ENCODE results near the gene WBP11. TPM values are rescaled to one million over a fixed set of nuclear protein-coding genes. Genes with fewer than 3 reads are reported as not detected.

The WBP11 gene
- total and polyA plus RNA-seq, 2 of the 13 experiments (the other 11 are each of a cell fraction or from before 2014, with no cell fraction given): 7.6 to 31.0 TPM

DNA sequence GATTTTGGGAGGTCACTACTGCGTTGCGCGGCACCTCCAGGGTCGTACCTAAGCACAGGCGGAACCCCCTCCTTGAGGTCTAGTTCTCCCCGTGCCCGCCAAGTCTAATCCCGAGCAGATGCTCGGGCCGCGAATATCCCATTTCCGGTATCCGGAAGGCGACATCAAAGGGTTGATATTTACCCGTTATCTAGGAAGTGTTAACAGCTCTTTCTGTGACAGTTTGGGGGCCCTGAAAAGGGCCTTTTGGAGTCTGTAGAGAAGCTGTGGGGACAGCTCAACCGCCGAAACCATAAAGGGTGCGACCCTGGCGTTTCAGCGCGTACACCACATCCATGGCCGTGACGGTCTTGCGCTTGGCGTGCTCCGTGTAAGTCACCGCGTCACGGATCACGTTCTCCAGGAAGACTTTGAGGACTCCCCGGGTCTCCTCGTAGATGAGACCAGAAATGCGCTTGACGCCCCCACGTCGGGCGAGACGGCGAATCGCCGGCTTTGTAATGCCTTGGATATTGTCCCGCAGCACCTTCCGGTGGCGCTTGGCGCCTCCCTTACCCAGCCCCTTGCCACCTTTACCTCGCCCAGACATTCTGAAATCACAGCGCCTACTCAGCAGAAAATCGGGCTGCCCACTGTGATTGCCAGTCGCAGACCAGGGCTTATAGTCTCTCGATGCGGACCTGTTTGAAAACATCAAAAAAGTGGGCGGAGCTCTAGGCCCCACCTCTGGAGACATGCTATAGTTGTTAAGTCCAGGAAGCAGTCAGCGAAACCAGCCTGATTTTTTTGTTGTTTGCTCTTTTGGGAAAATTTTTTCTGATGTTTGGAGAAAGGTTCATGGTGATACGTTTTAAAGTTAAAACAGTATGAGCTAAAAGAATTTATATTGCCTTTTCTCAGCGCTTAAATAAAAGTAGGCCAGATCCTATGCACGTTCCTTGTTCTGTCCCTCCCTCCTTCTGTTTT, 32.5 kb downstream of the WBP11 start (continued):
- TF ChIP-seq, protein P1, sequence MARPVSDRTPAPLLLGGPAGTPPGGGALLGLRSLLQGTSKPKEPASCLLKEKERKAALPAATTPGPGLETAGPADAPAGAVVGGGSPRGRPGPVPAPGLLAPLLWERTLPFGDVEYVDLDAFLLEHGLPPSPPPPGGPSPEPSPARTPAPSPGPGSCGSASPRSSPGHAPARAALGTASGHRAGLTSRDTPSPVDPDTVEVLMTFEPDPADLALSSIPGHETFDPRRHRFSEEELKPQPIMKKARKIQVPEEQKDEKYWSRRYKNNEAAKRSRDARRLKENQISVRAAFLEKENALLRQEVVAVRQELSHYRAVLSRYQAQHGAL (CRISPR knock-in tag; IDR thresholded peaks at IDR 0.05; ENCODE audit: not compliant biosample characterization): peak; percentile 51
- TF ChIP-seq, protein P2, sequence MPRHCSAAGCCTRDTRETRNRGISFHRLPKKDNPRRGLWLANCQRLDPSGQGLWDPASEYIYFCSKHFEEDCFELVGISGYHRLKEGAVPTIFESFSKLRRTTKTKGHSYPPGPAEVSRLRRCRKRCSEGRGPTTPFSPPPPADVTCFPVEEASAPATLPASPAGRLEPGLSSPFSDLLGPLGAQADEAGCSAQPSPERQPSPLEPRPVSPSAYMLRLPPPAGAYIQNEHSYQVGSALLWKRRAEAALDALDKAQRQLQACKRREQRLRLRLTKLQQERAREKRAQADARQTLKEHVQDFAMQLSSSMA (CRISPR knock-in tag; IDR thresholded peaks at IDR 0.05): peak; percentile 15; the same call in 1 of the 2 replicates
- TF ChIP-seq KDM5A (IDR thresholded peaks at IDR 0.05; ENCODE audit: borderline replicate concordance, low read length): no peak; the same call in 1 of the 2 replicates
- no peak for TF ChIP-seq ZIK1 (CRISPR knock-in tag; IDR thresholded peaks at IDR 0.05; ENCODE audit: borderline replicate concordance, low read depth)
- TF ChIP-seq MIXL1 (CRISPR knock-in tag; IDR thresholded peaks at IDR 0.05): peak; percentile 71
- no peak for TF ChIP-seq SRSF4 (IDR thresholded peaks at IDR 0.05; ENCODE audit: low read depth, low read length, poor library complexity, severe bottlenecking)
- peak; percentile 66; the same call in 1 of the 2 replicates for TF ChIP-seq TMF1 (CRISPR knock-in tag; IDR thresholded peaks at IDR 0.05; ENCODE audit: low read depth)
- TF ChIP-seq, protein P3, sequence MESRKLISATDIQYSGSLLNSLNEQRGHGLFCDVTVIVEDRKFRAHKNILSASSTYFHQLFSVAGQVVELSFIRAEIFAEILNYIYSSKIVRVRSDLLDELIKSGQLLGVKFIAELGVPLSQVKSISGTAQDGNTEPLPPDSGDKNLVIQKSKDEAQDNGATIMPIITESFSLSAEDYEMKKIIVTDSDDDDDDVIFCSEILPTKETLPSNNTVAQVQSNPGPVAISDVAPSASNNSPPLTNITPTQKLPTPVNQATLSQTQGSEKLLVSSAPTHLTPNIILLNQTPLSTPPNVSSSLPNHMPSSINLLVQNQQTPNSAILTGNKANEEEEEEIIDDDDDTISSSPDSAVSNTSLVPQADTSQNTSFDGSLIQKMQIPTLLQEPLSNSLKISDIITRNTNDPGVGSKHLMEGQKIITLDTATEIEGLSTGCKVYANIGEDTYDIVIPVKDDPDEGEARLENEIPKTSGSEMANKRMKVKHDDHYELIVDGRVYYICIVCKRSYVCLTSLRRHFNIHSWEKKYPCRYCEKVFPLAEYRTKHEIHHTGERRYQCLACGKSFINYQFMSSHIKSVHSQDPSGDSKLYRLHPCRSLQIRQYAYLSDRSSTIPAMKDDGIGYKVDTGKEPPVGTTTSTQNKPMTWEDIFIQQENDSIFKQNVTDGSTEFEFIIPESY (CRISPR knock-in tag; IDR thresholded peaks at IDR 0.05): peak; percentile 44; the same call in 1 of the 2 replicates
- TF ChIP-seq, protein P4, sequence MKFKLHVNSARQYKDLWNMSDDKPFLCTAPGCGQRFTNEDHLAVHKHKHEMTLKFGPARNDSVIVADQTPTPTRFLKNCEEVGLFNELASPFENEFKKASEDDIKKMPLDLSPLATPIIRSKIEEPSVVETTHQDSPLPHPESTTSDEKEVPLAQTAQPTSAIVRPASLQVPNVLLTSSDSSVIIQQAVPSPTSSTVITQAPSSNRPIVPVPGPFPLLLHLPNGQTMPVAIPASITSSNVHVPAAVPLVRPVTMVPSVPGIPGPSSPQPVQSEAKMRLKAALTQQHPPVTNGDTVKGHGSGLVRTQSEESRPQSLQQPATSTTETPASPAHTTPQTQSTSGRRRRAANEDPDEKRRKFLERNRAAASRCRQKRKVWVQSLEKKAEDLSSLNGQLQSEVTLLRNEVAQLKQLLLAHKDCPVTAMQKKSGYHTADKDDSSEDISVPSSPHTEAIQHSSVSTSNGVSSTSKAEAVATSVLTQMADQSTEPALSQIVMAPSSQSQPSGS (CRISPR knock-in tag; IDR thresholded peaks at IDR 0.05): peak; percentile 74; the same call in 1 of the 2 replicates
- TF ChIP-seq EEA1 (CRISPR knock-in tag; IDR thresholded peaks at IDR 0.05; ENCODE audit: borderline replicate concordance): no peak
- TF ChIP-seq, protein P5, sequence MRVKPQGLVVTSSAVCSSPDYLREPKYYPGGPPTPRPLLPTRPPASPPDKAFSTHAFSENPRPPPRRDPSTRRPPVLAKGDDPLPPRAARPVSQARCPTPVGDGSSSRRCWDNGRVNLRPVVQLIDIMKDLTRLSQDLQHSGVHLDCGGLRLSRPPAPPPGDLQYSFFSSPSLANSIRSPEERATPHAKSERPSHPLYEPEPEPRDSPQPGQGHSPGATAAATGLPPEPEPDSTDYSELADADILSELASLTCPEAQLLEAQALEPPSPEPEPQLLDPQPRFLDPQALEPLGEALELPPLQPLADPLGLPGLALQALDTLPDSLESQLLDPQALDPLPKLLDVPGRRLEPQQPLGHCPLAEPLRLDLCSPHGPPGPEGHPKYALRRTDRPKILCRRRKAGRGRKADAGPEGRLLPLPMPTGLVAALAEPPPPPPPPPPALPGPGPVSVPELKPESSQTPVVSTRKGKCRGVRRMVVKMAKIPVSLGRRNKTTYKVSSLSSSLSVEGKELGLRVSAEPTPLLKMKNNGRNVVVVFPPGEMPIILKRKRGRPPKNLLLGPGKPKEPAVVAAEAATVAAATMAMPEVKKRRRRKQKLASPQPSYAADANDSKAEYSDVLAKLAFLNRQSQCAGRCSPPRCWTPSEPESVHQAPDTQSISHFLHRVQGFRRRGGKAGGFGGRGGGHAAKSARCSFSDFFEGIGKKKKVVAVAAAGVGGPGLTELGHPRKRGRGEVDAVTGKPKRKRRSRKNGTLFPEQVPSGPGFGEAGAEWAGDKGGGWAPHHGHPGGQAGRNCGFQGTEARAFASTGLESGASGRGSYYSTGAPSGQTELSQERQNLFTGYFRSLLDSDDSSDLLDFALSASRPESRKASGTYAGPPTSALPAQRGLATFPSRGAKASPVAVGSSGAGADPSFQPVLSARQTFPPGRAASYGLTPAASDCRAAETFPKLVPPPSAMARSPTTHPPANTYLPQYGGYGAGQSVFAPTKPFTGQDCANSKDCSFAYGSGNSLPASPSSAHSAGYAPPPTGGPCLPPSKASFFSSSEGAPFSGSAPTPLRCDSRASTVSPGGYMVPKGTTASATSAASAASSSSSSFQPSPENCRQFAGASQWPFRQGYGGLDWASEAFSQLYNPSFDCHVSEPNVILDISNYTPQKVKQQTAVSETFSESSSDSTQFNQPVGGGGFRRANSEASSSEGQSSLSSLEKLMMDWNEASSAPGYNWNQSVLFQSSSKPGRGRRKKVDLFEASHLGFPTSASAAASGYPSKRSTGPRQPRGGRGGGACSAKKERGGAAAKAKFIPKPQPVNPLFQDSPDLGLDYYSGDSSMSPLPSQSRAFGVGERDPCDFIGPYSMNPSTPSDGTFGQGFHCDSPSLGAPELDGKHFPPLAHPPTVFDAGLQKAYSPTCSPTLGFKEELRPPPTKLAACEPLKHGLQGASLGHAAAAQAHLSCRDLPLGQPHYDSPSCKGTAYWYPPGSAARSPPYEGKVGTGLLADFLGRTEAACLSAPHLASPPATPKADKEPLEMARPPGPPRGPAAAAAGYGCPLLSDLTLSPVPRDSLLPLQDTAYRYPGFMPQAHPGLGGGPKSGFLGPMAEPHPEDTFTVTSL (CRISPR knock-in tag; IDR thresholded peaks at IDR 0.05; ENCODE audit: borderline replicate concordance): peak; percentile 5; the same call in 1 of the 2 replicates
- TF ChIP-seq ZNF235 (CRISPR knock-in tag; IDR thresholded peaks at IDR 0.05; ENCODE audit: borderline replicate concordance): no peak
- no peak for TF ChIP-seq ZNF737 (CRISPR knock-in tag; IDR thresholded peaks at IDR 0.05; ENCODE audit: borderline replicate concordance)
- peak; percentile 74 for TF ChIP-seq ZNF792 (CRISPR knock-in tag; IDR thresholded peaks at IDR 0.05)
- TF ChIP-seq KLF12 (CRISPR knock-in tag; IDR thresholded peaks at IDR 0.05; ENCODE audit: borderline replicate concordance): 0 out of 2 replicates have a peak, but pooled peaks have one; percentile 75
- peak; percentile 43; the same call in 1 of the 2 replicates for TF ChIP-seq YEATS4 (CRISPR knock-in tag; IDR thresholded peaks at IDR 0.05; ENCODE audit: borderline replicate concordance)
- no peak for TF ChIP-seq ZKSCAN5 (CRISPR knock-in tag; IDR thresholded peaks at IDR 0.05)
